Thyroid gland (tissue), 4 donors: ENCODE results near the gene DNAH3. TPM values are rescaled to one million over a fixed set of nuclear protein-coding genes. Genes with fewer than 3 reads are reported as not detected.
A peak's percentile ranks its signal among the peaks of the same experiment; 100 is the strongest.
"Not testable (repeated sequence)": the region's sequence is repeated elsewhere in the genome, so short reads cannot be mapped to it uniquely, and the experiment has no call there.

Experiments used
- DNase-seq, 2 donors: peaks; one replicate each; pipeline ENCODE4 v3.0.0-alpha.2; 2019
- H3K27ac ChIP-seq, 3 donors: fragments of 200-600 bp; sonication (generic); 1 replicate in 2 of 3; 2 replicates in 1 of 3; pipeline ENCODE4 v1.5.1; 2016 to 2019; ENCODE audit warnings: mild to moderate bottlenecking in 1 of 3, moderate library complexity in 1 of 3
- H3K27me3 ChIP-seq: fragments of 200-600 bp; sonication (generic); one replicate; pipeline ENCODE4 v1.5.1; 2019
- H3K36me3 ChIP-seq, 2 donors: fragments of 200-600 bp; sonication (generic); one replicate each; pipeline ENCODE4 v1.5.1; 2016 to 2019
- H3K4me1 ChIP-seq, 2 donors: fragments of 200-600 bp; sonication (generic); one replicate each; pipeline ENCODE4 v1.5.1; 2017 to 2019
- H3K4me3 ChIP-seq, 3 donors: fragments of 200-600 bp; sonication (generic); replicated peaks in 1 of 3; 1 replicate in 2 of 3; 2 replicates in 1 of 3; pipeline ENCODE4 v1.5.1; 2016; ENCODE audit warnings: mild to moderate bottlenecking in 1 of 3
- H3K9me3 ChIP-seq: fragments of 200-600 bp; sonication (generic); one replicate; pipeline ENCODE4 v1.5.1; 2017
- CTCF ChIP-seq, 6 experiments: fragments of 200-600 bp in 3 of 6; fragments of 450-650 bp in 3 of 6; sonication (generic) in 3 of 6; IDR thresholded peaks; one replicate each; pipeline ENCODE4 v1.5.1; 2016 to 2019; ENCODE audit warnings: antibody characterized with exemption in 6 of 6, mild to moderate bottlenecking in 2 of 6, inconsistent platforms in 1 of 6, moderate library complexity in 1 of 6
- POLR2A ChIP-seq, 2 donors: fragments of 450-650 bp; IDR thresholded peaks; one replicate each; pipeline ENCODE4 v1.6.1; 2017; ENCODE audit warnings: antibody characterized with exemption in 2 of 2, mild to moderate bottlenecking in 2 of 2, moderate library complexity in 1 of 2
- WGBS, 2 donors: methylation state at CpG; one replicate each; pipeline ENCODE4 v1.1.5; 2017; 5-methylcytosine and 5-hydroxymethylcytosine counted together
- intact Hi-C: fragments of 100-400 bp; cut with DNase I; formaldehyde crosslinking; loops from one replicate; pipeline ENCODE4 v1.15.1; 2023
- total RNA-seq, 4 donors: library from RNA; depleted of rRNA; stranded (reverse); fragments of >200 nt; gene quantifications; one replicate each; pipeline ENCODE4 v1.2.3, GENCODE V29; 2016

The DNAH3 gene
- total RNA-seq, 4 donors from 2014 or later: 0.15 TPM; not detected in 3

GRCh38 chr16:20952139-20952920 is 198.3 kb downstream of the DNAH3 start:
- H3K27me3 ChIP-seq: no peaks in the 10 kb centered on the region
- TF ChIP-seq CTCF (IDR thresholded peaks at IDR 0.05): no peak
- TF ChIP-seq POLR2A (IDR thresholded peaks at IDR 0.05): no peak
- intact Hi-C loops: no loop called here
- no peaks in the 10 kb centered on the region for H3K36me3 ChIP-seq
- peak in 1 of 2 donors; percentile 3 for DNase-seq
- H3K27ac ChIP-seq: no peak overlapping the region
- no peaks in the 10 kb centered on the region for H3K4me1 ChIP-seq
- H3K9me3 ChIP-seq: no peaks in the 10 kb centered on the region
- WGBS, 2 donors: 33 to 44% methylated on average over 13 of the region's 13 CpGs
- H3K4me3 ChIP-seq: no peak overlapping the region

GRCh38 chr16:20950294-20950693 is 200.4 kb downstream of the DNAH3 start:
- Histone ChIP-seq H3K4me1 (no peaks in the 10 kb centered on the region), H3K4me3 (no peak overlapping the region), H3K9me3 (no peaks in the 10 kb centered on the region), H3K27me3 (no peaks in the 10 kb centered on the region), H3K36me3 (no peaks in the 10 kb centered on the region), H3K27ac (no peak overlapping the region)
- DNase-seq: no peak
- TF ChIP-seq CTCF (IDR thresholded peaks at IDR 0.05) (no peak), POLR2A (IDR thresholded peaks at IDR 0.05) (no peak)
- intact Hi-C loops: no loop called here
- 96 to 98% methylated on average over 4 of the region's 4 CpGs for WGBS, 2 donors

GRCh38 chr16:20949660-20950059 is 201.0 kb downstream of the DNAH3 start:
- intact Hi-C loops: no loop called here
- DNase-seq: no peak
- no peak overlapping the region for H3K27ac ChIP-seq
- WGBS, 2 donors: 89 to 95% methylated on average over 3 of the region's 3 CpGs
- H3K36me3 ChIP-seq: no peaks in the 10 kb centered on the region
- no peaks in the 10 kb centered on the region for H3K4me1 ChIP-seq
- no peaks in the 10 kb centered on the region for H3K27me3 ChIP-seq
- no peaks in the 10 kb centered on the region for H3K9me3 ChIP-seq
- no peak overlapping the region for H3K4me3 ChIP-seq
- TF ChIP-seq POLR2A (IDR thresholded peaks at IDR 0.05) (no peak), CTCF (IDR thresholded peaks at IDR 0.05) (no peak)

GRCh38 chr16:20948444-20948843 is 202.2 kb downstream of the DNAH3 start:
- Histone ChIP-seq H3K9me3 (no peaks in the 10 kb centered on the region), H3K36me3 (no peaks in the 10 kb centered on the region), H3K27me3 (no peaks in the 10 kb centered on the region), H3K4me3 (no peak overlapping the region), H3K27ac (no peak overlapping the region), H3K4me1 (no peaks in the 10 kb centered on the region)
- intact Hi-C loops: no loop called here
- no peak for DNase-seq
- no peak for TF ChIP-seq POLR2A (IDR thresholded peaks at IDR 0.05)
- no peak for TF ChIP-seq CTCF (IDR thresholded peaks at IDR 0.05)
- WGBS, 2 donors: 79 to 92% methylated on average over 9 of the region's 9 CpGs

- Histone ChIP-seq H3K4me1 (no peaks in the 10 kb centered on the region), H3K4me3 (no peak overlapping the region), H3K9me3 (no peaks in the 10 kb centered on the region), H3K27me3 (no peaks in the 10 kb centered on the region), H3K36me3 (no peaks in the 10 kb centered on the region), H3K27ac (no peak overlapping the region)
- intact Hi-C loops: no loop called here
- no peak for DNase-seq
- WGBS, 2 donors: 92 to 94% methylated on average over 8 of the region's 8 CpGs
- no peak for TF ChIP-seq CTCF (IDR thresholded peaks at IDR 0.05)
- TF ChIP-seq POLR2A (IDR thresholded peaks at IDR 0.05): no peak
Measured at GRCh38 chr16:20946015-20946629, 204.5 kb downstream of the DNAH3 start.

GRCh38 chr16:20945575-20945875 is 205.1 kb downstream of the DNAH3 start:
- not testable (repeated sequence) for DNase-seq

More at GRCh38 chr16:20945575-20945875, 205.1 kb downstream of the DNAH3 start:
- H3K27ac ChIP-seq, H3K4me1 ChIP-seq, H3K27me3 ChIP-seq, H3K36me3 ChIP-seq, intact Hi-C loops, H3K4me3 ChIP-seq, H3K9me3 ChIP-seq: not testable (repeated sequence)
- 94 to 96% methylated on average over 11 of the region's 11 CpGs for WGBS, 2 donors
